ENCODE data around the gene MAP4K4.

- TF ChIP-seq POLR2A (IDR thresholded peaks at IDR 0.05; ENCODE audit: low read length) (no peak), GATA1 (IDR thresholded peaks at IDR 0.05; ENCODE audit: low read depth, low read length) (no peak)
Measured at GRCh38 chr2:101725038-101725437, 27.5 kb downstream of the MAP4K4 start.

All from erythroblast (primary cell).